Endothelial cell (in vitro differentiated cells): ENCODE results near the gene CLMN. TPM values are rescaled to one million over a fixed set of nuclear protein-coding genes. Genes with fewer than 3 reads are reported as not detected.
"Not testable (repeated sequence)": the region's sequence is repeated elsewhere in the genome, so short reads cannot be mapped to it uniquely, and the experiment has no call there.

Experiments
- DNase-seq: peaks from one replicate; pipeline ENCODE4 v3.0.0; 2021; ENCODE audit warnings: low spot score
- H3K27ac Mint-ChIP-seq: one replicate; pipeline ENCODE4 v1.8.0; 2021; ENCODE audit warnings: mixed read lengths, inconsistent platforms; ENCODE audit not compliant: unreplicated experiment
- H3K27me3 Mint-ChIP-seq: one replicate; pipeline ENCODE4 v1.8.0; 2021; ENCODE audit warnings: mild to moderate bottlenecking, moderate library complexity, mixed read lengths, inconsistent platforms; ENCODE audit not compliant: unreplicated experiment
- H3K36me3 Mint-ChIP-seq: one replicate; pipeline ENCODE4 v1.8.0; 2021; ENCODE audit warnings: mild to moderate bottlenecking, low read depth, mixed read lengths, inconsistent platforms; ENCODE audit not compliant: unreplicated experiment
- H3K4me1 Mint-ChIP-seq: one replicate; pipeline ENCODE4 v1.8.0; 2021; ENCODE audit warnings: mild to moderate bottlenecking, mixed read lengths, inconsistent platforms; ENCODE audit not compliant: unreplicated experiment
- H3K4me3 Mint-ChIP-seq: one replicate; pipeline ENCODE4 v1.8.0; 2021; ENCODE audit warnings: mild to moderate bottlenecking, mixed read lengths, inconsistent platforms; ENCODE audit not compliant: unreplicated experiment
- H3K9me3 Mint-ChIP-seq: one replicate; pipeline ENCODE4 v1.8.0; 2021; ENCODE audit warnings: mixed read lengths, inconsistent platforms; ENCODE audit not compliant: unreplicated experiment
- CTCF ChIP-seq: fragments of 200-600 bp; sonication (generic); IDR thresholded peaks from one replicate; pipeline ENCODE4 v1.5.0; 2021; ENCODE audit warnings: antibody characterized with exemption; ENCODE audit not compliant: unreplicated experiment
- total RNA-seq: library from RNA; stranded (reverse); fragmentation: NEBNext Ultra II Directional; extraction: Animal tissue kit (Norgen Biotek cat#: 25700); gene quantifications from one replicate; pipeline ENCODE4 v1.2.1, GENCODE V29; 2021; ENCODE audit not compliant: unreplicated experiment

The CLMN gene
- total RNA-seq, 1 donor from 2014 or later: 0.46 TPM

GRCh38 chr14:95289323-95290010 is 30.2 kb downstream of the CLMN start:
- H3K4me1 Mint-ChIP-seq: no peaks in the 10 kb centered on the region
- DNase-seq: no peak
- no peak overlapping the region for H3K4me3 Mint-ChIP-seq
- peaks cover 1% of the 10 kb centered on the region for H3K27me3 Mint-ChIP-seq
- H3K27ac Mint-ChIP-seq: no peak overlapping the region
- no peak for TF ChIP-seq CTCF
- no peaks in the 10 kb centered on the region for H3K36me3 Mint-ChIP-seq
- no peaks in the 10 kb centered on the region for H3K9me3 Mint-ChIP-seq

GRCh38 chr14:95288672-95289322 is 30.9 kb downstream of the CLMN start:
- peaks cover 1% of the 10 kb centered on the region for H3K27me3 Mint-ChIP-seq
- H3K4me1 Mint-ChIP-seq: no peaks in the 10 kb centered on the region

GRCh38 chr14:95287176-95287754 is 32.4 kb downstream of the CLMN start:
- Mint-ChIP-seq H3K36me3 (no peaks in the 10 kb centered on the region), H3K4me3 (no peak overlapping the region), H3K4me1 (no peaks in the 10 kb centered on the region), H3K9me3 (no peaks in the 10 kb centered on the region), H3K27me3 (peaks cover 1% of the 10 kb centered on the region), H3K27ac (no peak overlapping the region)
- no peak for DNase-seq
- TF ChIP-seq CTCF: no peak

More at GRCh38 chr14:95288672-95289322, 30.9 kb downstream of the CLMN start:
- Mint-ChIP-seq H3K9me3 (no peaks in the 10 kb centered on the region), H3K27ac (no peak overlapping the region), H3K36me3 (no peaks in the 10 kb centered on the region), H3K4me3 (no peak overlapping the region)
- no peak for DNase-seq
- no peak for TF ChIP-seq CTCF

GRCh38 chr14:95286645-95287044 is 33.1 kb downstream of the CLMN start:
- DNase-seq: no peak
- Mint-ChIP-seq H3K27me3 (peaks cover 1% of the 10 kb centered on the region), H3K4me1 (no peaks in the 10 kb centered on the region), H3K4me3 (no peak overlapping the region), H3K27ac (no peak overlapping the region), H3K36me3 (no peaks in the 10 kb centered on the region), H3K9me3 (no peaks in the 10 kb centered on the region)
- no peak for TF ChIP-seq CTCF

- no peaks in the 10 kb centered on the region for H3K4me1 Mint-ChIP-seq
- peaks cover 1% of the 10 kb centered on the region for H3K27me3 Mint-ChIP-seq
- no peaks in the 10 kb centered on the region for H3K9me3 Mint-ChIP-seq
- H3K36me3 Mint-ChIP-seq: no peaks in the 10 kb centered on the region
- no peak overlapping the region for H3K27ac Mint-ChIP-seq
- H3K4me3 Mint-ChIP-seq: no peak overlapping the region
- no peak for DNase-seq
- no peak for TF ChIP-seq CTCF
These were observed 34.1 kb downstream of the CLMN start for GRCh38 chr14:95285566-95285965.

GRCh38 chr14:95283802-95284201 is 35.9 kb downstream of the CLMN start:
- not testable (repeated sequence) for H3K27me3 Mint-ChIP-seq, H3K27ac Mint-ChIP-seq, DNase-seq, H3K4me3 Mint-ChIP-seq, H3K4me1 Mint-ChIP-seq, H3K9me3 Mint-ChIP-seq, H3K36me3 Mint-ChIP-seq

GRCh38 chr14:95282986-95283380 is 36.7 kb downstream of the CLMN start:
- H3K27me3 Mint-ChIP-seq, H3K4me1 Mint-ChIP-seq, H3K27ac Mint-ChIP-seq, DNase-seq, H3K36me3 Mint-ChIP-seq, H3K4me3 Mint-ChIP-seq, H3K9me3 Mint-ChIP-seq: not testable (repeated sequence)
